WERI-Rb-1 (cell line): Measurements from ENCODE around the gene CLEC4F.

Source experiments
- DNase-seq: peaks from one replicate; pipeline ENCODE4 v3.0.0-alpha.2; 2020
- H3K27ac ChIP-seq: fragments of 250-450 bp; sonication (Bioruptor Pico); 2 replicates; pipeline ENCODE4 v1.5.1; 2020; ENCODE audit warnings: mild to moderate bottlenecking, moderate library complexity
- H3K27me3 ChIP-seq: fragments of 250-450 bp; sonication (Bioruptor Pico); 2 replicates; pipeline ENCODE4 v1.5.1; 2021; ENCODE audit warnings: mild to moderate bottlenecking, low read depth, moderate library complexity; ENCODE audit not compliant: insufficient read depth, severe bottlenecking
- H3K36me3 ChIP-seq: fragments of 250-450 bp; sonication (Bioruptor Pico); 2 replicates; pipeline ENCODE4 v1.5.1; 2020; ENCODE audit warnings: mild to moderate bottlenecking, moderate library complexity
- H3K4me3 ChIP-seq: 2 replicates; pipeline ENCODE4 v1.5.1; 2011; ENCODE audit warnings: low read depth, mild to moderate bottlenecking, control low read depth, low read length
- H3K9me3 ChIP-seq: fragments of 250-450 bp; sonication (Bioruptor Pico); 2 replicates; pipeline ENCODE4 v1.5.1; 2021; ENCODE audit warnings: mild to moderate bottlenecking, moderate library complexity; ENCODE audit not compliant: severe bottlenecking
- CTCF ChIP-seq: IDR thresholded peaks from 2 replicates; pipeline ENCODE4 v1.5.1; 2011; ENCODE audit warnings: low read depth, mild to moderate bottlenecking, control low read depth, inconsistent platforms, low read length

Gene CLEC4F

DNA sequence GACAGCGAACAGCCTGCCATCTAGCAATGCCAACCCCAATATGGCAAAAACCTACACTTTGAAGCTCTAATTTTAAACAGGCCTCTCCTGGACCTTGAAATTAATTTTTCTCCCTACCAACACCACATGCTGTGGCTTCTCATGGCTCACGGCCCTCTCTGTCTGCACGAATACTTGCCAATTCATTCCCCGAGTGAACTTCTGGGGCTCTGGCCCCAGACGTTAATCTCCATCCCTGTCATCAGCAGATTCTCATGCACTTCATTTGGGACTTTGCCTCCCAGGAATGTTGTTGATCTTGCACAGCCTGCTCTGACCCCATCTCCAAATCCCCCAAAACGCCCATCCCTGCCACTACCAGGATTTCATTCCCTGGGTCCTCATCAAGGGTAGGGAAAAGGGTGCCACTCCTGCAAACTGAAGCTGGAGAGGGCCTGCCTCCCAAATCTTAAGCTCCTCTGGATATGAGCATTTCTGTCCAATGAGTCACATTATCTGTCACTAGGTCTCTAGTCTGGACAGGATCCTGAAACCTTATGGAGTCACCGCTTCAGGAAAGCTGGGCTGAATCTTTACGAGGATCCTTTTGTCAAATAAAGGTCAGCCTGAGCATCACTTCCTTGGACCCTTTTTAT lies 40.4 kb downstream of the CLEC4F start:
- H3K27me3 ChIP-seq, result no peaks in the 10 kb centered on the region
- no peak overlapping the region for H3K27ac ChIP-seq
- H3K4me3 ChIP-seq, result no peak overlapping the region
- DNase-seq, result no peak
- no peak for TF ChIP-seq CTCF
- H3K9me3 ChIP-seq, result peaks cover 4% of the 10 kb centered on the region
- H3K36me3 ChIP-seq, result no peaks in the 10 kb centered on the region

DNA sequence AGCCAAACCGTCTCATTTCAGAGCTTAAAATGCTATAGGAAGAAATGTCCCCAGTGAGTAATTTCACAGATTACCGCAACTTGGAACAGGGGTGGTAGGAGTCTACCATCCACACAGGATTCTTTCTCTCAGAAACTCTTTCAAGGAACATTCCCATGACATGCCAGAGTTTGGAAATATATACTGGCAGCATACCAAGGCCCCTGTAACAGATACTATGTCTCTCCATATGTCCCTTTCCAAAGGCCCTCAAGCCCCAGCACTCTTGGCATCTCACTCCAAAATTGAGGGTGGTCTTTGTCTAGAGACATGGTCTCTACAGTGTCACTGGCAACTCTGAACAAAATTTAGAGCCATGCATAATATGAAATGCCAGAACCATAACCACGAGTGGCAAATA lies 40.9 kb downstream of the CLEC4F start:
- DNase-seq, result no peak

GRCh38 chr2:70778676-70779075 lies 41.7 kb downstream of the CLEC4F start:
- DNase-seq, result no peak
- no peaks in the 10 kb centered on the region for H3K27me3 ChIP-seq
- no peak for TF ChIP-seq CTCF
- H3K36me3 ChIP-seq, result no peaks in the 10 kb centered on the region
- no peak overlapping the region for H3K27ac ChIP-seq
- no peak overlapping the region for H3K4me3 ChIP-seq
- H3K9me3 ChIP-seq, result peaks cover 4% of the 10 kb centered on the region

More for the DNA sequence above, 40.9 kb downstream of the CLEC4F start:
- Histone ChIP-seq H3K36me3 (no peaks in the 10 kb centered on the region), H3K27ac (no peak overlapping the region), H3K4me3 (no peak overlapping the region), H3K27me3 (no peaks in the 10 kb centered on the region), H3K9me3 (peaks cover 4% of the 10 kb centered on the region)
- no peak for TF ChIP-seq CTCF

DNA sequence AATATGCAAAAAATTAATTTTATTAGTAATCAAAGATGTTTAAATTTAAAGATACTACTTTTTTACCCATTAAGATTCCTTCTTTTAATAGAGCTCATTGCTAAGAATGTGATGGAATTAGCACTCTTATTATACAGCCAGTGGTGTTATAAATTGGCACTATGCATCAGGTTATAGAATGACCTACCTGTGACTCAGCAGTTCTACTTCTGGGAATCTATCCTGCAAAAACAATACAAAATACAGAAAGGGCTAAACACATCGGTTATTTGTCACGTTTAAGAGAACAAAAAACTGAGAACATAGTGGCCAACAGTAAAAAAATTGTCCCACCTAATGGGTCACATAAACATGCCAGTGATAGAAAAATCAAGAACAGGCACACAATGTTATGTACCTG lies 42.9 kb downstream of the CLEC4F start:
- Histone ChIP-seq H3K36me3 (no peaks in the 10 kb centered on the region), H3K4me3 (no peak overlapping the region), H3K27me3 (no peaks in the 10 kb centered on the region), H3K9me3 (peaks cover 4% of the 10 kb centered on the region), H3K27ac (no peak overlapping the region)
- TF ChIP-seq CTCF, result no peak
- DNase-seq, result no peak

- H3K27me3 ChIP-seq, result no peaks in the 10 kb centered on the region
- DNase-seq, result no peak
- TF ChIP-seq CTCF, result no peak
- no peak overlapping the region for H3K4me3 ChIP-seq
- no peak overlapping the region for H3K27ac ChIP-seq
- H3K36me3 ChIP-seq, result no peaks in the 10 kb centered on the region
- H3K9me3 ChIP-seq, result peaks cover 4% of the 10 kb centered on the region
Observed at GRCh38 chr2:70776266-70776665, 44.1 kb downstream of the CLEC4F start.

GRCh38 chr2:70775141-70775540 lies 45.3 kb downstream of the CLEC4F start:
- no peaks in the 10 kb centered on the region for H3K36me3 ChIP-seq
- DNase-seq, result no peak

More at GRCh38 chr2:70775141-70775540, 45.3 kb downstream of the CLEC4F start:
- no peak for TF ChIP-seq CTCF
- Histone ChIP-seq H3K27me3 (no peaks in the 10 kb centered on the region), H3K4me3 (no peak overlapping the region), H3K27ac (no peak overlapping the region), H3K9me3 (peaks cover 4% of the 10 kb centered on the region)
